Testis (tissue), 3 donors: ENCODE data around the gene RNU6-9. TPM values are rescaled to one million over a fixed set of nuclear protein-coding genes. Genes with fewer than 3 reads are reported as not detected.

Experiments
- DNase-seq: peaks from one replicate; pipeline ENCODE4 v3.0.0-alpha.2; 2019
- H3K27ac ChIP-seq, 2 donors: fragments of 200-600 bp; sonication (generic); one replicate each; pipeline ENCODE4 v1.5.1; 2019
- H3K27me3 ChIP-seq: fragments of 200-600 bp; sonication (generic); one replicate; pipeline ENCODE4 v1.5.1; 2019
- H3K36me3 ChIP-seq: fragments of 200-600 bp; sonication (generic); one replicate; pipeline ENCODE4 v1.5.1; 2017; ENCODE audit warnings: low read depth; ENCODE audit errors: missing control alignments
- H3K4me1 ChIP-seq: fragments of 200-600 bp; sonication (generic); one replicate; pipeline ENCODE4 v1.5.1; 2019
- H3K4me3 ChIP-seq, 2 donors: fragments of 200-600 bp; sonication (generic); one replicate each; pipeline ENCODE4 v1.5.1; 2017 to 2019
- H3K9me3 ChIP-seq: fragments of 200-600 bp; sonication (generic); one replicate; pipeline ENCODE4 v1.5.1; 2017
- CTCF ChIP-seq, 3 experiments: fragments of 450-650 bp in 2 of 3; fragments of 200-600 bp in 1 of 3; sonication (generic) in 1 of 3; IDR thresholded peaks; one replicate each; pipeline ENCODE4 v1.5.1; 2016 to 2019; ENCODE audit warnings: antibody characterized with exemption in 3 of 3, mild to moderate bottlenecking in 2 of 3, moderate library complexity in 1 of 3
- POLR2A ChIP-seq: fragments of 450-650 bp; IDR thresholded peaks from one replicate; pipeline ENCODE4 v1.6.1; 2017; ENCODE audit warnings: antibody characterized with exemption, mild to moderate bottlenecking, moderate library complexity
- WGBS, 2 donors: methylation state at CpG; one replicate each; pipeline ENCODE4 v1.1.5; 2018; 5-methylcytosine and 5-hydroxymethylcytosine counted together
- intact Hi-C: fragments of 100-400 bp; cut with DNase I; formaldehyde crosslinking; loops from one replicate; pipeline ENCODE4 v1.15.1; 2023; ENCODE audit warnings: low total_unique reads
- polyA plus RNA-seq: library from polyadenylated mRNA; stranded (reverse); fragments of 350-450 nt; fragmentation: Illumina TruSeq; extraction: RNeasy Lipid Tissue Mini Kit (QIAGEN cat#74804); gene quantifications from one replicate; pipeline ENCODE4 v1.2.3, GENCODE V29; 2014; ENCODE audit warnings: low read depth, low replicate concordance; ENCODE audit not compliant: insufficient read depth
- total RNA-seq, 2 donors: library from RNA; depleted of rRNA; stranded (reverse); fragments of >200 nt; gene quantifications; one replicate each; pipeline ENCODE4 v1.2.3, GENCODE V29; 2016

RNU6-9 gene
- total and polyA plus RNA-seq, 3 donors from 2014 or later: not detected

GRCh38 chr19:927780-928401 is 34.6 kb downstream of the RNU6-9 start:
- no peaks in the 10 kb centered on the region for H3K36me3 ChIP-seq
- H3K27me3 ChIP-seq: no peaks in the 10 kb centered on the region
- peaks cover 22% of the 10 kb centered on the region for H3K4me1 ChIP-seq
- TF ChIP-seq POLR2A (no peak), CTCF (IDR thresholded peaks at IDR 0.05) (no peak)
- 50 to 66% methylated on average over 5 to 12 of the region's 12 CpGs for WGBS, 2 donors
- H3K27ac ChIP-seq: peak overlapping the region; percentile 61 to 78
- intact Hi-C loops: loop anchor here (5.0 to 10.0 kb wide), 2 partner anchors 54 to 143 kb away; partner anchors contain the start of gene WDR18
- DNase-seq: no peak
- no peaks in the 10 kb centered on the region for H3K9me3 ChIP-seq
- H3K4me3 ChIP-seq: no peak overlapping the region

GRCh38 chr19:928471-929202 is 35.4 kb downstream of the RNU6-9 start:
- intact Hi-C loops: loop anchor here (5.0 to 10.0 kb wide), 2 partner anchors 54 to 144 kb away; partner anchors contain the start of gene WDR18
- WGBS, 2 donors: 92 to 100% methylated on average over 3 to 18 of the region's 18 CpGs
- no peaks in the 10 kb centered on the region for H3K36me3 ChIP-seq
- no peaks in the 10 kb centered on the region for H3K27me3 ChIP-seq
- TF ChIP-seq CTCF (IDR thresholded peaks at IDR 0.05): no peak
- TF ChIP-seq POLR2A: no peak
- no peak overlapping the region for H3K27ac ChIP-seq
- H3K9me3 ChIP-seq: no peaks in the 10 kb centered on the region
- peaks cover 29% of the 10 kb centered on the region for H3K4me1 ChIP-seq
- H3K4me3 ChIP-seq: no peak overlapping the region
- DNase-seq: no peak

- Histone ChIP-seq H3K27ac (no peak overlapping the region), H3K9me3 (no peaks in the 10 kb centered on the region), H3K4me1 (peaks cover 37% of the 10 kb centered on the region), H3K4me3 (no peak overlapping the region), H3K36me3 (no peaks in the 10 kb centered on the region), H3K27me3 (no peaks in the 10 kb centered on the region)
- intact Hi-C loops: loop anchor here (5.0 to 10.0 kb wide), 2 partner anchors 53 to 145 kb away; partner anchors contain the start of gene WDR18
- DNase-seq: no peak
- WGBS, 2 donors: 85 to 95% methylated on average over 14 to 43 of the region's 51 CpGs
- TF ChIP-seq CTCF (IDR thresholded peaks at IDR 0.05) (no peak), POLR2A (no peak)
Observed at GRCh38 chr19:929203-929890, 36.1 kb downstream of the RNU6-9 start.

GRCh38 chr19:929891-930258 is 36.6 kb downstream of the RNU6-9 start:
- H3K9me3 ChIP-seq: no peaks in the 10 kb centered on the region
- H3K27me3 ChIP-seq: no peaks in the 10 kb centered on the region
- no peak overlapping the region for H3K27ac ChIP-seq
- no peak for DNase-seq
- peaks cover 39% of the 10 kb centered on the region for H3K4me1 ChIP-seq
- no peak for TF ChIP-seq CTCF (IDR thresholded peaks at IDR 0.05)
- TF ChIP-seq POLR2A: no peak
- 93 to 100% methylated on average over 4 to 6 of the region's 6 CpGs for WGBS, 2 donors
- no peaks in the 10 kb centered on the region for H3K36me3 ChIP-seq
- H3K4me3 ChIP-seq: no peak overlapping the region
- intact Hi-C loops: loop anchor here (5.0 to 10.0 kb wide), 2 partner anchors 52 to 145 kb away; partner anchors contain the start of gene WDR18
